Osteocyte (in vitro differentiated cells): Measurements from ENCODE around the gene GIT2. TPM values are rescaled to one million over a fixed set of nuclear protein-coding genes. Genes with fewer than 3 reads are reported as not detected.
"Not testable (repeated sequence)": the region's sequence is repeated elsewhere in the genome, so short reads cannot be mapped to it uniquely, and the experiment has no call there.

Source experiments
- DNase-seq: peaks from one replicate; pipeline ENCODE4 v3.0.0; 2021; ENCODE audit warnings: mixed read lengths; ENCODE audit not compliant: unreplicated experiment; ENCODE audit errors: extremely low spot score
- H3K27ac Mint-ChIP-seq: one replicate; pipeline ENCODE4 v1.8.0; 2021; ENCODE audit warnings: mild to moderate bottlenecking, mixed read lengths; ENCODE audit not compliant: unreplicated experiment
- H3K27me3 Mint-ChIP-seq: one replicate; pipeline ENCODE4 v1.8.0; 2021; ENCODE audit warnings: mixed read lengths; ENCODE audit not compliant: unreplicated experiment
- H3K36me3 Mint-ChIP-seq: one replicate; pipeline ENCODE4 v1.8.0; 2021; ENCODE audit warnings: mixed read lengths; ENCODE audit not compliant: unreplicated experiment
- H3K4me1 Mint-ChIP-seq: one replicate; pipeline ENCODE4 v1.8.0; 2021; ENCODE audit warnings: mixed read lengths; ENCODE audit not compliant: unreplicated experiment
- H3K4me3 Mint-ChIP-seq: one replicate; pipeline ENCODE4 v1.8.0; 2021; ENCODE audit warnings: mild to moderate bottlenecking, moderate library complexity, mixed read lengths; ENCODE audit not compliant: unreplicated experiment
- H3K9me3 Mint-ChIP-seq: one replicate; pipeline ENCODE4 v1.8.0; 2021; ENCODE audit warnings: mixed read lengths; ENCODE audit not compliant: unreplicated experiment
- total RNA-seq: library from RNA; stranded (reverse); gene quantifications from 2 replicates; pipeline ENCODE4 v1.2.1, GENCODE V29; 2021
- TF ChIP-seq, protein P1 (sequence below): fragments of 200-600 bp; sonication (generic); IDR thresholded peaks from 2 replicates; pipeline ENCODE4 v1.5.0; 2021; ENCODE audit warnings: antibody characterized with exemption, mild to moderate bottlenecking, moderate library complexity

GIT2 gene
- total RNA-seq, 1 donor from 2014 or later: 49.6 TPM

DNA sequence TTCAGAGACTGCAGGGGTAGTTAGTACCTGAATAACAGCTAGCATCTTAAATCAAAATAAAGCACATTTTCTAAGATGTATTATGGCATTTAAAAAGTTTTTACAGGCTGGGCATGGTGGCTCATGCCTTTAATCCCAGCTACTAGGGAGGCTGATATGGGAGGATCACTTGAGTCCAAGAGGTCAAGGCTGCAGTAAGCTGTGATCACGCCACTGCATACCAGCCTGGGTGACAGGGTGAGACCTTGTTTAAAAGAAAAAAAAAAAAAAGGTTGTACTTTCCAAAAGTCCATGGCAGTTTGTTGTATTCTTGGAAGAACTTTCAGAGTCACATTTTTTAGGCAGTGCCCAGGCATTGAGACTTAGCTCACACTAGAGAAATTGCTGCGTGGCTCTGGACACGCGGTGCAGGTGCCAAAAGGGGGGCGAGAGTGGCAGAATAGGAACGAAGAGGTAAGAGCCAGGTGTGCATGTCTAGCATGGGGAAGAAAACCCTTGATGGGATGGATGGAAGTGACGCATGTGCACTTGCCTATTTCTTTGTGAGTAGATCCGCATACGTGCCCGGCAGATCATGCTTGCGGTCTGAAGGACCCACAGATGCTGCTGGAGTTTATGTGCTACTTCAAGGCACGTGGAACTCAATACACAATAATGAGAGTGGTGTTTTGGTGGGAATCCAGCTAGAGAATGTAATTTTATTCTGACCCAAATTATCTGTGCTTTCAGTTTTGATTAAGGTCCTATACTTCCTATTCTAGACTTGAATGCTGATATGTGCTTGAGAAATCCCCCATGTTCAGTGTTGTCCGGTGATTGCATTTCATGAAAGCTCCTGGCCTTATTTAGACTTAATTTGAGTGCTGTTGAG, 14.9 kb upstream of the GIT2 start:
- Mint-ChIP-seq H3K27ac (no peak overlapping the region), H3K9me3 (no peaks in the 10 kb centered on the region), H3K27me3 (no peaks in the 10 kb centered on the region), H3K36me3 (peaks cover 6% of the 10 kb centered on the region), H3K4me1 (no peaks in the 10 kb centered on the region), H3K4me3 (no peak overlapping the region)
- TF ChIP-seq, protein P1, sequence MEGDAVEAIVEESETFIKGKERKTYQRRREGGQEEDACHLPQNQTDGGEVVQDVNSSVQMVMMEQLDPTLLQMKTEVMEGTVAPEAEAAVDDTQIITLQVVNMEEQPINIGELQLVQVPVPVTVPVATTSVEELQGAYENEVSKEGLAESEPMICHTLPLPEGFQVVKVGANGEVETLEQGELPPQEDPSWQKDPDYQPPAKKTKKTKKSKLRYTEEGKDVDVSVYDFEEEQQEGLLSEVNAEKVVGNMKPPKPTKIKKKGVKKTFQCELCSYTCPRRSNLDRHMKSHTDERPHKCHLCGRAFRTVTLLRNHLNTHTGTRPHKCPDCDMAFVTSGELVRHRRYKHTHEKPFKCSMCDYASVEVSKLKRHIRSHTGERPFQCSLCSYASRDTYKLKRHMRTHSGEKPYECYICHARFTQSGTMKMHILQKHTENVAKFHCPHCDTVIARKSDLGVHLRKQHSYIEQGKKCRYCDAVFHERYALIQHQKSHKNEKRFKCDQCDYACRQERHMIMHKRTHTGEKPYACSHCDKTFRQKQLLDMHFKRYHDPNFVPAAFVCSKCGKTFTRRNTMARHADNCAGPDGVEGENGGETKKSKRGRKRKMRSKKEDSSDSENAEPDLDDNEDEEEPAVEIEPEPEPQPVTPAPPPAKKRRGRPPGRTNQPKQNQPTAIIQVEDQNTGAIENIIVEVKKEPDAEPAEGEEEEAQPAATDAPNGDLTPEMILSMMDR: no peak
- DNase-seq: no peak

GRCh38 chr12:110008681-110009398, 12.7 kb upstream of the GIT2 start:
- H3K4me3 Mint-ChIP-seq, H3K27me3 Mint-ChIP-seq, H3K4me1 Mint-ChIP-seq, H3K36me3 Mint-ChIP-seq, H3K9me3 Mint-ChIP-seq, DNase-seq, H3K27ac Mint-ChIP-seq: not testable (repeated sequence)

GRCh38 chr12:110007881-110008280, 11.7 kb upstream of the GIT2 start:
- TF ChIP-seq, protein P1: no peak
- Mint-ChIP-seq H3K27ac (no peak overlapping the region), H3K4me1 (no peaks in the 10 kb centered on the region), H3K36me3 (peaks cover 3% of the 10 kb centered on the region), H3K9me3 (no peaks in the 10 kb centered on the region), H3K4me3 (no peak overlapping the region), H3K27me3 (no peaks in the 10 kb centered on the region)
- no peak for DNase-seq

DNA sequence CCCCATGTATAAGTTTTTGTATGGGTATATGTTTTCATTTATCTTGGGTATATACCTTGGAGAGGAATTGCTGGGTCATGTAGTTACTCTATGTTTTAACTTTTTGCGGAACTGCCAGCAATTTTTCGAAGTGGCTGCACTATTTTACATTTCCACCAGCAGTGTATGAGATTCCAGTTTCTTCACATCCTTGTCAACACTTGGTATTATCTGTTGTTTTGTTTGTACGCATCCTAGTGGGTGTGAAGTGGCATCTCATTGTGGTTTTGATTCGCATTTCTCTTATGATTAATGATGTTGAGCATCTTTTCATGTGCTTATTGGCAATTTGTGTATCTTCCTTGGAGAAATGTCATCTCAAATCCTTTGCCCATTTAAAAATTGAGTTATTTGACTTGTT, 9.9 kb upstream of the GIT2 start:
- H3K36me3 Mint-ChIP-seq: peaks cover 3% of the 10 kb centered on the region
- H3K27me3 Mint-ChIP-seq: no peaks in the 10 kb centered on the region
- H3K27ac Mint-ChIP-seq: no peak overlapping the region

GRCh38 chr12:110005319-110005973, 9.3 kb upstream of the GIT2 start:
- no peaks in the 10 kb centered on the region for H3K27me3 Mint-ChIP-seq
- peaks cover 8% of the 10 kb centered on the region for H3K4me1 Mint-ChIP-seq
- TF ChIP-seq, protein P1: no peak
- no peaks in the 10 kb centered on the region for H3K9me3 Mint-ChIP-seq
- no peak overlapping the region for H3K4me3 Mint-ChIP-seq
- no peak overlapping the region for H3K27ac Mint-ChIP-seq
- no peak for DNase-seq
- peaks cover 3% of the 10 kb centered on the region for H3K36me3 Mint-ChIP-seq

More for the DNA sequence above, 9.9 kb upstream of the GIT2 start:
- TF ChIP-seq, protein P1: no peak
- DNase-seq: no peak
- Mint-ChIP-seq H3K4me1 (peaks cover 5% of the 10 kb centered on the region), H3K4me3 (no peak overlapping the region), H3K9me3 (no peaks in the 10 kb centered on the region)
